Activated CD8-positive, alpha-beta memory T cell treated with anti-CD3 and anti-CD28 coated beads for 1 hour (primary cell): ENCODE results near the gene DRAM2.
"Not testable (repeated sequence)": the region's sequence is repeated elsewhere in the genome, so short reads cannot be mapped to it uniquely, and the experiment has no call there.

Experiments
- DNase-seq, 2 donors: peaks; one replicate each; pipeline ENCODE4 v3.0.0-alpha.2; 2020; ENCODE audit warnings: low read depth in 1 of 2; ENCODE audit errors: extremely low read depth in 1 of 2

Gene DRAM2

DNA sequence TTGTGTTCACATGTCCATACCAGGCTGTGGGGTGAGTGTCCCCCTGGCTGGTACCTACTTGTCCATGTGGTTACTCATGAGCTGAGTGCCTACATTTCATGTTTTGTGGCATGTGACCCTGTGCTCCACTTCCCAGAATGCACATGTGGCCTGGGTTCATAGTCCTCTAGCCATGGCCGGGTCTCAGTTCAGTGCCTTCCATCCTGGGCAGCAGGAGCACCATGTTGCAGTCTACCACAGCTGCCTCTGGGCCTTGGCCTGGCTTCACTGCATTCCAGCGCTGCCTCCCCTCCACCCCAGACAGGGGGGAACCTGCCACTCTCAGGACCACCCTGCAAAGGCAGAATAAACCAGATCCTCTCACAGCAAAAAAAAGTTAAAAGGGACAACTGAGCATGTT, 5.6 kb upstream of the DRAM2 start:
- no peak for DNase-seq

GRCh38 chr1:111142356-111142975, 2.6 kb upstream of the DRAM2 start:
- no peak for DNase-seq

DNA sequence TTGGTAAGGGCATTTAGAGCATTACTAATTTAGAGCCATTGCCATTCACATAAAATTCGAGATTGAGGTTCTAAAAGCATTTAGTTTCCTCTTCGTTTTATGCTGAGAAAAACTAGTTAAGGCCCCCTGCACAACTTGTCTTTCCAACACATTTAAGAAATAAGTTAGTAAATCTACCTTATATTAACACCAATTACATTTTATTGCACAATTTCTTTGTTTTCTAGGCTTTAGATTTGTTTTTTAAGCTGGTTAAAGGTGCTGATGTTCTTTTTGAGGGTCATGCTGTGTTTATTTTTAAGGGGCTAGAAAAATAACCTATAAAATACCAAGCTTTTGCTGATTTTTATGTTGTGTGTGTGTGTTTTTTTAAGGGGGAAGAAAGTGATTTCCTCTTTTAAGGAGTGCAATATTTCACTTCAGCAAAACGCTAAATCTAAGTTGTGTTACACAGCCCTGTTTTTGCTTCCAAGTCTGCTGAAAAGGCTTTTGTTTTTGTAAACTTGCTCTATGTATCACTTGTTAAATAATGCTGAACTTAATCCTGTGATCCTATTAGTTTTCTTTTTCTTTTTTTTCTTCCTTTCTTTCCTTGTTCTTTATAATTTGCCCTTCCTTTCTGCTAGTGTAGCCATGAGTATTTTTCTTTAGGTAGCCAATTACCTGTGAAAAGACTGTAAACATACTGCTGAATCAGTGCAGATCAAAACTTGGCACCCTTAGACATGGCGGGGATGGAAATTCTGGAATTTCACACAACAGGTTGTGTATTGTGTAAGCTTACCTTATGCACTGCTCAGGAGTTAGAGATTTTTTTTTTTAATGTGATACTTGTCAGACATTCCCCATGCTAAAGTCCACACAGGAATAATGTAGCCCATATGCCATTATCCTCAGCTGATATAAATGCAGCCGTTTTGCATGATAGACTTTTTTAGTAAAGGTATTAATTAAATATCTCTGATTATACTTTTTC, 1.6 kb upstream of the DRAM2 start:
- no peak for DNase-seq

GRCh38 chr1:111140680-111140967, 731 bp upstream of the DRAM2 start:
- DNase-seq, result peak in 1 of 2 donors; percentile 1

GRCh38 chr1:111139324-111139955, 453 bp downstream of the DRAM2 start:
- DNase-seq, result peak in 1 of 2 donors; percentile 31

GRCh38 chr1:111133866-111134265, 6.0 kb downstream of the DRAM2 start:
- no peak for DNase-seq

DNA sequence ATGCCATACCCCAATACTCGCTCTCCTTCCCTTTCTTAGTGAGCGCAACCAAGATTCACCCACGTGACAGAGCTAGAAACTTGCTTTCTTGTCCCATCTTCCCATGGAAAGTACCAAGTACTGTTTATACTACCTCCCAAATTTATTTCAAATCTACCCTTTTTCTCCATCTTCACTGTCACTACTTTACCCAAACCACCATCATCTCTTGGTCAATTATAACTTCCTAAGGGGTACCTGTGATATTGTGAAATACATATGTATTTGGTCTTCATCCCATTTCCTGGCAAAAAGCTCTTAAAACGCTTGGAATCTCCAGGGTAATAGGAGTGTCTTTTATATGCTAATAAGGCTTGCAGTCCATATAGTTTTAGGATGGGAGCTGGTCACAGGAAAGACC, 8.2 kb downstream of the DRAM2 start:
- no peak for DNase-seq

GRCh38 chr1:111129376-111129775, 10.5 kb downstream of the DRAM2 start:
- DNase-seq, result no peak

GRCh38 chr1:111127923-111128643, 11.8 kb downstream of the DRAM2 start:
- DNase-seq, result no peak

- DNase-seq, result no peak
These were observed 13.5 kb downstream of the DRAM2 start for GRCh38 chr1:111126354-111126753.

GRCh38 chr1:111116496-111116895, 23.4 kb downstream of the DRAM2 start:
- no peak for DNase-seq

DNA sequence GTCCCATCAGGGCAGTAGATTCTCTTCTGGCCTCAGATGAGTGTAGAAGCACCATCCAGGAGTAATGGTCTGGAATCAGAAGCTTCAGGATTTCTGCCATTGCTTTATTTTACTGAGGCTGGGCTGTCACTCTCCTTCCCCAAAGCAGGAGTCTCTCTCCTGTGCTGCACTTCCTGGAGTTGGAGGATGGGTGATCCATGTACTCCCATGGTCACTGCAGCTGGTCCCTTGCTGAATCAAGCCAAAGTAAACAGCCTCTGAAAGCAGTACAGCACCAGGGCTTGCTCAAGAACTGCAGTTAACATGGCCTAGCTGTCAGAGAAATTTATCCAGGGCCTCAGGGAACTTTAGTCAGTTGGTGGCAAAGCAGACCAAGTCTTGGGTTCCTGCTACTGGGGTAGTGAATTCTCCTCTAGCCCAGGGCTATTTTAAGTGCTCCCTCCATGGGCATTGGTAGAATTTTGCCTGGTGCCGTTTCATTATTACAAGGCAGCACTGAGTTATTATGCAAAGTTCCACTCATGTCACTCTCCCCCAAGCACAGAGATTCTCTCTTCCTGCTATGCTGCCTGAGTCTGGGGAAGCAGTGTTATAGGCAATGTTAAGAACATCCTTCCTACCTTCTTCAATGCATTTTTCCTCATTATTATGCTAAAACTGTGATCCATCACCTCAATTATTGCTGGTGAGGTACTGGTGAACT, 29.5 kb downstream of the DRAM2 start:
- no peak for DNase-seq

- no peak for DNase-seq
These were observed 34.9 kb downstream of the DRAM2 start for GRCh38 chr1:111104981-111105380.

- DNase-seq, result no peak
These were observed 37.8 kb downstream of the DRAM2 start for GRCh38 chr1:111101854-111102642.

DNA sequence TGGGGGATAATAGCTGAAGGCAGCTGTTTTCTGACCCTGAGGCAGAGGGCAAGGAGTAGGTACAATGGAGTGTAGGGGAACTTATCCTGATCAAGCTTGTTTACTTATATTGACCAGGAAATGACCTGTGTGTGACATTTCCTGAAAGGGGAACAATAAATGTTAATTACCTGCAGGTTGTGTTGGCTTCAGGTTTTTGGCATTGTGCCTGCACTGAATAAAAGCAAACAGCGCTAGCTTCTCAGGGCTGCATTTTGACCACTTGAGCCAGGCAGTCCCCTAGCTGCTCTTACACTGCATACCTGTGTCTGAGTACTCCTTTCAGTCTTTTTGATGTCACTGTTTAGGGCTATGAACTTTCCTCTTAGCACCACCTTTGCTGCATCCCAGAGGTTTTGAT, 40.6 kb downstream of the DRAM2 start:
- no peak for DNase-seq

DNA sequence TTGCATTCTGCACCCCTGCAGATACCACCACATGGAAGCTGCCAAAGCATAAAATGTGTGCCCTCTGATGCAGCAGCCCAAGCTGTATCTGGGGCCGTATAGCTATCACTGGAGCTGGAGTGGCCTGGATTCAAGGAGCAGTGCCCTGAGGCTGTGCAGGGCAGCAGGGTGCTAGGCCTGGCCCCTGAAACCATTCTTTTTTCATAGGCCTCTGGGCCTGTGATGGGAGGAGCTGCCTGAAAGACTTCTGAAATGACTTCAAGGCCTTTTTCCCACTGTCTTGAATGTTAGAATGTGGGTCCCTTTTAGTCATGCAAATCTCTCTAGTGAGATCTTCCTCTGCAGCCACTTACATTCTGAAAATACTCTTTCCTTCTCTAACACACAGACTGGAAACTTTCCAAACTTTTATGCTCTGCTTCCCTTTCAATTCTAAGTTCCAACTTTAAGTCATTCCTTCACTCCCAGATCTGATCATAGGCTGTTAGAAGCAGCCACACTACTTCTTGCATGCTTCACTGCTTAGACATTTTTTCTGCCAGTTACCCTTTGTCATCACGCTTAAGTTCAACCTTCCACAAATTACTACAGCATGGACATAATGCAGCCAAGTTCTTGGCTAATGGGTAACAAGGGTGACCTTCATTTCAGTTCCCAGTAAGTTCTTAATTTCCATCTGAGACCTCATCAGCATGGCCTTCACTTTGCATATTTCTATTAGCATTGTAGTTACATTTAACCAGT, 42.4 kb downstream of the DRAM2 start:
- no peak for DNase-seq

DNA sequence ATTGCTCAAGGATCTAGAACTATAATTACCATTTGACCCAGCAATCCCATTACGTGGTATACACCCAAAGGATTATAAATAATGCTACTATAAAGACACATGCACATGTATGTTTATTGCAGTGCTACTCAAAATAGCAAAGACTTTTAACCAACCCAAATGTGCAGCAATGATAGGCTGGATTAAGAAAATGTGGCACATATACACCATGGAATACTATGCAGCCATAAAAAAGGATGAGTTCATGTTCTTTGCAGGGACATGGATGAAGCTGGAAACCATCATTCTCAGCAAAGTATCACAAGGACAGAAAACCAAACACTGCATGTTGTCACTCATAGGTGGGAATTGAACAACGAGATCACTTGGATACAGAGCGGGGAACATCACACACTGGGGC, 44.5 kb downstream of the DRAM2 start:
- DNase-seq, result not testable (repeated sequence)

- DNase-seq, result no peak
These were observed 50.3 kb downstream of the DRAM2 start for GRCh38 chr1:111089638-111090037.

- DNase-seq, result no peak
These were observed 54.2 kb downstream of the DRAM2 start for GRCh38 chr1:111085676-111086075.
